ENCODE results near the gene SLC25A24.
"Not testable (repeated sequence)": the region's sequence is repeated elsewhere in the genome, so short reads cannot be mapped to it uniquely, and the experiment has no call there.

Gene SLC25A24

DNA sequence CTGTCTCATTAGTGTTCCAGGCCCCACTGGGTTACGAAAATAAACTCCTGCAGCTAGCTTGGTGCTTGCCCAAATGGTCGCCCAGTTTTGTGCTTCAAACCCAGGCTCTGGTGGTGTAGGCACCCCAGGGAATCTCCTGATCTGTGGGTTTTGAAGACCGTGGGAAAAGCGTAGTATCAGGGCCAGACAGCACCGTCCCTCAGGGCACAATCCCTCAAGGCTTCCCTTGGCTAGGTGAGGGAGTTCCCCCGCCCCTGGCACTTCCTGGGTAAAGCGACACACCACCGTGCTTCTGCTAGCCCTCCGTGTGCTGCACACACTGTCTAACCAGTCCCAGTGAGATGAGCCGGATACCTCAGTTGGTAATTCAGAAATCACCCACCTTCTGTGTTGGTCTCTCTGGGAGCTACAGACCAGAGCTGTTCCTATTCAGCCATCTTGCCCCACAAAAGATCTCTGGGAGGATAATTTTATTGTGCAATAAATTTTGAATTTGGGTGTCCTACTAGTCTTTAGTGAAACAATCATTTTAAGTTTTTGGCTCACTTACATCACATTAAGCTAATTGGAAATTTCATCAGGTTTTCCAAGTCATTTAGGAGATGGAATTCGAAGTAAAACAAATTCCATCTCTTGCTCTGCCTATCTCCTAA, 9.4 kb upstream of the SLC25A24 start:
- no peak overlapping the region for H3K27ac Mint-ChIP-seq
- peaks cover 49% of the 10 kb centered on the region for H3K27me3 Mint-ChIP-seq
- no peaks in the 10 kb centered on the region for H3K36me3 Mint-ChIP-seq (ENCODE audit: low read depth)
- H3K4me1 Mint-ChIP-seq (ENCODE audit: low read depth): peaks cover 7% of the 10 kb centered on the region
- H3K9me3 Mint-ChIP-seq: no peaks in the 10 kb centered on the region
- H3K4me3 Mint-ChIP-seq: no peak overlapping the region

DNA sequence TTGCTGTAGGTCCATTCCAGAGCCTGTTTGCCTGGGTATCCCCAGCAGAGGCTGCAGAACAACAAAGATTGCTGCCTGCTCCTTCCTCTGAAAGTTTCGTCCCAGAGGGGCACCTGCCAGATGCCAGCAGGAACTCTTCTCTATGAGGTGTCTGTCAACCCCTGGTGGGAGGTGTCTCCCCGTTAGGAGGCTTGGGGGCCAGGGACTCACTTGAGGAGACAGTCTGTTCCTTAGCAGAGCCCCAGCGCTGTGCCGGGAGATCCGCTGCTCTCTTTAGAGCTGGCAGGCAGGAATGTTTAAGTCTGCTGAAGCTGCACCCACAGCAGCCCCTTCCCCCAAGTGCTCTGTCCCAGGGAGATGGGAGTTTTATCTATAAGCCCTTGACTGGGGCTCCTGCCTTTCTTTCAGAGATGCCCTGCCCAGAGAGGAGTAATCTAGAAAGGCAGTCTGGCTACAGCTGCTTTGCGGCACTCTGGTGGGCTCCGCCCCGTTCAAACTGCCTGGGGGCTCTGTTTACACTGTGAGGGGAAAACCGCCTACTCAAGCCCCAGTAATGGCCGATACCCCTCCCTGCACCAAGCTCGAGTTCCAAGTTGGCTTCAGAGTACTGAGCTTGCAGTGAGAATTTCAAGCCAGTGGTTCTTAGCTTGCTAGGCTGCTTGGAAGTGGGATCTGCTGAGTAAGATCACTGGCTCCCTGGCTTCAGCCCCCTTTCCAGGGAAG, 8.7 kb upstream of the SLC25A24 start:
- H3K4me3 Mint-ChIP-seq: no peak overlapping the region
- peaks cover 49% of the 10 kb centered on the region for H3K27me3 Mint-ChIP-seq
- H3K4me1 Mint-ChIP-seq (ENCODE audit: low read depth): peaks cover 7% of the 10 kb centered on the region
- peaks cover 4% of the 10 kb centered on the region for H3K9me3 Mint-ChIP-seq
- no peaks in the 10 kb centered on the region for H3K36me3 Mint-ChIP-seq (ENCODE audit: low read depth)
- H3K27ac Mint-ChIP-seq: no peak overlapping the region

DNA sequence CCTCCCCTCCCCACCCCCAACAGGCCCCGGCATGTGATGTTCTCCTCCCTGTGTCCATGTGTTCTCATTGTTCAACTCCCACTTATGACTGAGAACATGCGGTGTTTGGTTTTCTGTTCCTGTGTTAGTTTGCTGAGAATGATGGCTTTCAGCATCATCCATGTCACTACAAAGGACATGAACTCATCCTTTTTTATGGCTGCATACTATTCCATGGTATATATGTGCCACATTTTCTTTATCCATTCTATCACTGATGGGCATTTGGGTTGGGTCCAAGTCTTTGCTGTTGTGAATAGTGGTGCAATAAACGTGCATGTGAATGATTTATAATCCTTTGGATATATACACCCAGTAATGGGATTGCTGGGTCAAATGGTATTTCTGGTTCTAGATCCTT, 3.4 kb upstream of the SLC25A24 start:
- not testable (repeated sequence) for H3K9me3 Mint-ChIP-seq; H3K27ac Mint-ChIP-seq; H3K4me3 Mint-ChIP-seq; H3K36me3 Mint-ChIP-seq (ENCODE audit: low read depth)
- Mint-ChIP-seq H3K27me3 (peaks cover 23% of the 10 kb centered on the region), H3K4me1 (ENCODE audit: low read depth) (peaks cover 21% of the 10 kb centered on the region)

DNA sequence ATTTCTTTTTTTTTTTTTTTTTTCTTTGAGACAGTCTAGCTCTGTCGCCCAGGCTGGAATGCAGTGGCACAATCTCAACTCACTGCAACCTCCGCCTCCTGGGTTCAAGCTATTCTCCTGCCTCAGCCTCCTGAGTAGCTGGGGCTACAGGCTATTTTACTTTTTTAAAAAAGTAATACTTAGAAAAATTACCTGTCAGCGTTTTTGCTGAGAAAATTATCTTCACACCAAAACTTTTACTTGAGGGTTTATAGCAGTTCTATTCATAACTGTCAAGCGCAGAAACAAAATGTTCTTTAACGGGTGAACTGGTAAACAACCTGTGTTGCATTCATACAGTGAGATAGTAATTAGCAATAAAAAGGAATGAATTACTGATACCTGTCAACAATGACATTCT, 1.5 kb upstream of the SLC25A24 start:
- Mint-ChIP-seq H3K27me3 (peaks cover 4% of the 10 kb centered on the region), H3K4me3 (no peak overlapping the region), H3K9me3 (peaks cover 5% of the 10 kb centered on the region), H3K4me1 (ENCODE audit: low read depth) (peaks cover 32% of the 10 kb centered on the region), H3K27ac (no peak overlapping the region), H3K36me3 (ENCODE audit: low read depth) (no peaks in the 10 kb centered on the region)

DNA sequence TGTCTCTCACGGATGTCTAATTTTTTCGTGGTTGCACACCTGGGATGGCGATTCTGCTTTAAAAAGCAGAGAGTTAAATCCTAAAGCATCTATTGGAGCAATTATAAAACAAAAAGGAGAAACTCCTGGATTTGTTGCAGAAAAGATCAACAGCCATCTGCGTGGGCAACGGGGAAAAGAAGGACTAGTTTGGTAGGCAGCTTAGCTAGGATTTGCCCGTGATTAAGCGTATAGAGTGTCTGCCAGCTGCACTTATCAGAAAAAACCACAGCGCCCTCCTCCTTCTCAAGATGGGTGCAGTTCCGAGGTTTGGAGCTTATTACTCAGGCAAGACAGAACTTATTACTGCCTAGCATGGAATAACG, 526 bp upstream of the SLC25A24 start:
- peaks cover 3% of the 10 kb centered on the region for H3K27me3 Mint-ChIP-seq
- peak overlapping the region; percentile 90 for H3K4me3 Mint-ChIP-seq
- no peaks in the 10 kb centered on the region for H3K36me3 Mint-ChIP-seq (ENCODE audit: low read depth)
- peaks cover 5% of the 10 kb centered on the region for H3K9me3 Mint-ChIP-seq
- peaks cover 32% of the 10 kb centered on the region for H3K4me1 Mint-ChIP-seq (ENCODE audit: low read depth)
- peak overlapping the region; percentile 64 for H3K27ac Mint-ChIP-seq

DNA sequence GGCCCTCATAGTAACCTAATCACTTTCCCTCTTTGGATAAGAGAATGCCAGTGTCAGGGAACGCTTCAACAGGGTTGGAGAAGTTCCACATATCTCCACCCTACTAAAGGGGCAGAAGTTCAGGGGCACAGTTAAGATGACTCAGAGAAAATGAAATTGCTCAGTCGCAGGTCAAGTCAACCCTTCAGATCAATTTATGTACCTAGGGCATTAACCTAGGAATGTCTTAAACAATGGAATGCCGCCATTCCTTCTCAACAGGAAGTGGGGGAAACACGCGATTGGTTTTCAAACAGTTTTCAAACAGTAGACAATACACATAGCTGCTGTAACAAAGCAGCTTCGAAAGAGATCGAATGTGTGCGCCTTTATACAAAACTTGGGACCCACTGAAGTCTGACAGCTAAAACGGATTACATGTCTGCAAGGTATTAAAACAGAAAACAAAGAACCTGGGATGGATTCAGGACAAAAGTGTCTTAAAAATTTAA, 897 bp downstream of the SLC25A24 start:
- Mint-ChIP-seq H3K4me1 (ENCODE audit: low read depth) (peaks cover 32% of the 10 kb centered on the region), H3K27ac (peak overlapping the region; percentile 66), H3K9me3 (peaks cover 5% of the 10 kb centered on the region)

DNA sequence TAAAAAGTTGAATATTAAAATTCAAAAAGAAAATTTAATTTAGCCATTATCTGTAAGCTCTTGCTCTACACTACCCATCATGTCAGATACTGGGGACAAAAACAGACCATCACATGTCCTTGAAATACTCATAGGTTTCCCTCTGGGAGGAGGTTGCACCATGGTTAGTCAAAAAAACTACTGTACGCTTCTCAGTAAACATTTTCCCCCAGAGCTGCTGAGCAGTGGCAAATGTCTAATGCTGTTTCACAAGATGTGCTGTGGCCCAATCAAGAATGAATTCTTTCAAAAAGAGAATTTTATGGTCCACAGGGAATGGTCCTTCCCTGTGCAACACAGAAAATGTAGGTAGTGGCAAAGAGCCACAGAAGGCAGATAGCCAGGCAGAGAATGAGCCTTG, 6.1 kb downstream of the SLC25A24 start:
- Mint-ChIP-seq H3K4me3 (no peak overlapping the region), H3K4me1 (ENCODE audit: low read depth) (peaks cover 19% of the 10 kb centered on the region), H3K27ac (no peak overlapping the region), H3K36me3 (ENCODE audit: low read depth) (peaks cover 24% of the 10 kb centered on the region), H3K27me3 (no peaks in the 10 kb centered on the region), H3K9me3 (peaks cover 4% of the 10 kb centered on the region)

More for the DNA sequence above, 897 bp downstream of the SLC25A24 start:
- H3K27me3 Mint-ChIP-seq: no peaks in the 10 kb centered on the region
- H3K4me3 Mint-ChIP-seq: peak overlapping the region; percentile 90
- H3K36me3 Mint-ChIP-seq (ENCODE audit: low read depth): peaks cover 13% of the 10 kb centered on the region

DNA sequence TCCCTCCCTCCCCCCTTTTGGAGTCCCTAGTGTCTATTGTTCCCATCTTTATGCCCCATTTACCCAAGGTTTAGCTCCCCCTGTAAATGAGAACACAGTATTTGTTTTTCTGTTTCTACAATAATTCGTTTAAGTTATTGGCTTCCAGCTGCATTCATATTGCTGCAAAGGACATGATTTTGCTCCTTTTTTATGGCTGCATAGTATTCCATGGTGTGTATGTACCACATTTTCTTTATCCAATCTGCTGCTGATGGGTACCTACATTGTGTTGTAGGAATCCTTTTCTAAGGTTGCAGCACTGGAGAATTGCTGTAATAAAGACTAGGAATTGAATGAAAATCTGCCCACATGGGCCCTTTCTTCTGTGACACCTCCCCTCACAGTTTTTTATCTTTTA, 6.8 kb downstream of the SLC25A24 start:
- peaks cover 19% of the 10 kb centered on the region for H3K4me1 Mint-ChIP-seq (ENCODE audit: low read depth)
- no peak overlapping the region for H3K27ac Mint-ChIP-seq
- H3K27me3 Mint-ChIP-seq: no peaks in the 10 kb centered on the region
- peaks cover 32% of the 10 kb centered on the region for H3K36me3 Mint-ChIP-seq (ENCODE audit: low read depth)
- H3K9me3 Mint-ChIP-seq: peaks cover 4% of the 10 kb centered on the region
- H3K4me3 Mint-ChIP-seq: no peak overlapping the region

DNA sequence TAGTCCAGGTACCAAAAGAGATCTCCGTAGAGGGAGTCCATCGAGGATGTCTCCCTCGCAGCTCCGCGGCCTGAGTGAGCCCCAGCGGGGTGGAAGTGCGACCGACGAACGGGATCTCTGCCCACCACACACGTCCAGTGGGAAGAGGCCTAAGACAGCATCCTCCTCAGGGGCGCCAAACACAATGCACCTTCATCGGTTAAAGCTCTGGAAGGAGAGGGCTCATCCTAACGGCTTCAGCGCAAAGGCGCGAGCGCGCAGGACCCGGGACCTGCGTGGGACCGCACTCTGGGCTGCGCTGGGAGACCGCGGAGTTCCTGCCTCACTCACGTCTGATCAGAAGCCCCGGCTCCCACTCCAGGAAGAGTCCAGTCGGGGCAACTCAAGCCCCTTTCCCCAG, 7.6 kb downstream of the SLC25A24 start:
- Mint-ChIP-seq H3K36me3 (ENCODE audit: low read depth) (peaks cover 37% of the 10 kb centered on the region), H3K9me3 (peaks cover 8% of the 10 kb centered on the region), H3K4me3 (no peak overlapping the region), H3K4me1 (ENCODE audit: low read depth) (peaks cover 12% of the 10 kb centered on the region), H3K27me3 (no peaks in the 10 kb centered on the region), H3K27ac (no peak overlapping the region)

DNA sequence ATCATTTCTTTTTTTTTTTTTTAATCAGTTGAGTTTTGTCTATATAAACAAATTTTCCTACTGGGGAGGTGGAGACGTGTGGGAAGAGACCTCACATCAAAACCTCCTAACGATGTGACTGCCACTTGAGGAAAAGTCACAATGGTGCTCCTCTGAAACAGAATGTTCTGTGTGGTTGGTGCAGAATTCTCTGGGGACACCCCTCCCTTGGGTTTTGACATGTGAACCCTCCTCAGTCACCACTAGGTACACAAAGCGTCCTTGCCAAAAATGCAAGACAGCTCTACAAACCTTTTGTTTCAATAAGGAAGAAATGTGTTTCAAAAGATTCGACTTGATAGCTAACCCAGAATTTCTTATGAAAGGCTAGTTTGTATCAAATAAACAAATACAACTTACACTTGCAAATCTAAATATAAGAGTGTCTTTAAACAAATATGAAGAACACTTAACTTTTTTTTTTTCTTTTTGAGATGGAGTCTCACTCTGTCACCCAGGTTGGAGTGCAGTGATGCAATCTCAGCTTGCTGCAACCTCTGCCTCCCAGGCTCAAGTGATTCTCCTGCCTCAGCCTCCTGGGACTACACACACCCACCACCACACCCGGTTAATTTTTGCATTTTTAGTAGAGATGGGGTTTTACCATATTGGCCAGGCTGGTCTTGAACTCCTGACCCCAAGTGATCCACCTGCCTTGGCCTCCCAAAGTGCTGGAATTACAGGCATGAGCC, 9.3 kb downstream of the SLC25A24 start:
- H3K36me3 Mint-ChIP-seq (ENCODE audit: low read depth): peaks cover 41% of the 10 kb centered on the region
- H3K4me3 Mint-ChIP-seq: no peak overlapping the region
- H3K4me1 Mint-ChIP-seq (ENCODE audit: low read depth): peaks cover 11% of the 10 kb centered on the region
- no peaks in the 10 kb centered on the region for H3K27me3 Mint-ChIP-seq
- H3K27ac Mint-ChIP-seq: no peak overlapping the region
- peaks cover 8% of the 10 kb centered on the region for H3K9me3 Mint-ChIP-seq

DNA sequence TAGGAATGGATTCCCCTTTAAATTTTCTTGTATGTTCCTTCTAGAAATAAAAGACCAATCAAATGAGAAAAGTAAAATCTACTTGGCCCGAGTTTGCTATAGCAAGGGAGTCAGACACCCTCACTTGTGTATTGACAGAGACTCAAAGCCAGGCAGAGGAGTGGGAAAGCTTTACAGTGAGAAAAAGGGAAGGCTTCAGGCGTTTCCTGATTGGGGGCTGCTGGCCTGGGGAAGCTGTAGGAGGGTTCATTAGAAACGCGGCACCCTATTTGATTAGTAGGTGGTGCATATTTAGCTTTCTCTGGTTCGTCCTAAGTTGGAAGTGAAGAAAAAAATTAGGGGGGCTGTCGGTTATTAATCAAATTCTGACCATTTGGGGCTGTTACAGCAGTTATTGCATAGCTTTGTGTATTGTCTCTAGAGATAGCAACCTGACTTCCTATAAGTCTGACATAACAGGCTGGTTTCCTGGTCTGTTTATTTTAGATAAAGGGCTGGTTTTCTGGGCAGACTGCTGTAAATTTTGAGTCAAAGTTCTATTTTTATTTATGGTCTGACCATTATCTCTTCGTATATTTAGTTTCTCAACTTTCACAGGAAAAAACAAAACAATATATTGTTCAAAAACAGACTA, 10.0 kb downstream of the SLC25A24 start:
- H3K36me3 Mint-ChIP-seq (ENCODE audit: low read depth): peaks cover 38% of the 10 kb centered on the region
- no peak overlapping the region for H3K27ac Mint-ChIP-seq
- H3K9me3 Mint-ChIP-seq: peaks cover 8% of the 10 kb centered on the region
- H3K4me3 Mint-ChIP-seq: no peak overlapping the region
- peaks cover 11% of the 10 kb centered on the region for H3K4me1 Mint-ChIP-seq (ENCODE audit: low read depth)
- H3K27me3 Mint-ChIP-seq: no peaks in the 10 kb centered on the region

DNA sequence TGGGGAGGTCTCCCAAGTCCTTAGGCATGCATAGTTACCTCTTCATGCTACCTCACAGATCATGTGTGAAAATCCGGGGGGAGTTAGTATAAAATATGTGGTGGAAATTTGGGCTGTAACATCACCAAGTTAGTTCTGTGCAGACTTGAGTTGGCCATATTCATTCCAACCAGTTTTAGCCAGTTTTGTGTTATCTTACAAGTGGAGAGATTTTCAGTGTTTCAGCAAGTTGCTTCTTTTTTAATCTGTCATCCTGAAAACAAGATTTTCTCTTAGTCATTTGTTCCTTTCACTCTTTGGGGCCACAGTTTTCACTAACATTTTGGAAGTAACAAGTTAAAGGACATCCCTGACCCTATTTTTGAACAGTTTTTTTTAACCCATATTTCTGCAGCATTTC, 11.3 kb downstream of the SLC25A24 start:
- H3K4me3 Mint-ChIP-seq: no peak overlapping the region

DNA sequence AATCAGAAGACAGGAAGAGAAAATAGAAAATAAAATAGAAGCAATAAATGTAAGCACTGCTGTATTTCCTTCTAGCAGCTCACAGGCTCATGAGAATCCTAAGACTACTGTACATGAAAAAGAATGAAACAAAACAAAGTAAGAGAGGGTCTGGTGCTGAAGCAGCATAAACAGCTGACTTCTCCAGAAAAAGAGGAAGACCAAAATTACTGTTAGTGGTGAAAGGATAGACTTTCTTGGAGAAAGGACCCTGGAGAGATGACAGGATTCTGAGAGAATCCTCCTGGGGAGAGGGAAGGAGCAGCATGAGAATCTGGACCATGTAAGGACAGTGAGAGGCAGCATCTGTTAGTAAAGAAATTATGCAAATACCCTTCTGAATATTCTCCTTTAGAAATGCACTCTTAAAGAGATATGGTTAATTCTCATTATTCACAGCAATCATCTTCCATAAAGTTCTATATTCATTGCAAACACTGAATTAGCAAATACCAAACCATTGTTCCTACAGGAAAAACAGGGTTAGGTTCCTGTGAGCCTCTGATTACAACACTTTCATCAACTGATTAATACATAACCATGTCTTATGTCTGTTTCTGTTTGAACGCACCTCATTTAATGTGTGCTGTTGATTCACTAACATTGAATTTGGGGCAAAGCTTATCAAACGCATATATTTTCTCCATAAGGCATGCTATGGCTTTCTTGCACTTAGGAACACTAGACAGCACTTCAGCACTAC, 17.0 kb downstream of the SLC25A24 start:
- Mint-ChIP-seq H3K9me3 (peaks cover 3% of the 10 kb centered on the region), H3K4me1 (ENCODE audit: low read depth) (peaks cover 9% of the 10 kb centered on the region), H3K27ac (no peak overlapping the region), H3K4me3 (no peak overlapping the region), H3K36me3 (ENCODE audit: low read depth) (peaks cover 61% of the 10 kb centered on the region), H3K27me3 (no peaks in the 10 kb centered on the region)

More for the DNA sequence above, 11.3 kb downstream of the SLC25A24 start:
- Mint-ChIP-seq H3K9me3 (peaks cover 8% of the 10 kb centered on the region), H3K4me1 (ENCODE audit: low read depth) (peaks cover 11% of the 10 kb centered on the region), H3K36me3 (ENCODE audit: low read depth) (peaks cover 39% of the 10 kb centered on the region), H3K27ac (peak overlapping the region; percentile 61), H3K27me3 (no peaks in the 10 kb centered on the region)

DNA sequence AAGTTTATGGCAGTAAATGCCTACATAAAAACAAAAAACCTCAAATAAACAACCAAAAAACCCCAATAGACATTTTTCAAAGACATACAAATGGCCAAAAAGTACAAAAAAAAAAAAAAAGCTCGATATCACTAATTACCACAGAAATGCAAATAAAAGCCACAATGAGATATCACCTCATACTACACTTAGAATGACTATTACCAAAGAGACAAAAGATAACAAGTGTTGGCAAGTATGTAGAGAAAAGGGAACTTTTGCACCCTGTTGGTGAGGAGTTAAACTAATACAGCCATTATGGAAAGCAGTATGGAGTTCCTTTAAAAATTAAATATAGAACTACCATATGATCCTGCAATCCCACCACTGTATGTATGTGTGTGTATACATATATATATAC, 21.1 kb downstream of the SLC25A24 start:
- H3K27me3 Mint-ChIP-seq: no peaks in the 10 kb centered on the region
- peaks cover 76% of the 10 kb centered on the region for H3K36me3 Mint-ChIP-seq (ENCODE audit: low read depth)
- no peak overlapping the region for H3K4me3 Mint-ChIP-seq
- peaks cover 9% of the 10 kb centered on the region for H3K4me1 Mint-ChIP-seq (ENCODE audit: low read depth)
- H3K9me3 Mint-ChIP-seq: peaks cover 3% of the 10 kb centered on the region
- no peak overlapping the region for H3K27ac Mint-ChIP-seq
